GM21515 (cell line): ENCODE results near the gene PRKCZ.

Experiments used
- ATAC-seq: cut with Tn5 transposase; IDR thresholded peaks from one replicate; pipeline ENCODE4 v1.9.1; 2021; ENCODE audit not compliant: unreplicated experiment

The PRKCZ gene

DNA sequence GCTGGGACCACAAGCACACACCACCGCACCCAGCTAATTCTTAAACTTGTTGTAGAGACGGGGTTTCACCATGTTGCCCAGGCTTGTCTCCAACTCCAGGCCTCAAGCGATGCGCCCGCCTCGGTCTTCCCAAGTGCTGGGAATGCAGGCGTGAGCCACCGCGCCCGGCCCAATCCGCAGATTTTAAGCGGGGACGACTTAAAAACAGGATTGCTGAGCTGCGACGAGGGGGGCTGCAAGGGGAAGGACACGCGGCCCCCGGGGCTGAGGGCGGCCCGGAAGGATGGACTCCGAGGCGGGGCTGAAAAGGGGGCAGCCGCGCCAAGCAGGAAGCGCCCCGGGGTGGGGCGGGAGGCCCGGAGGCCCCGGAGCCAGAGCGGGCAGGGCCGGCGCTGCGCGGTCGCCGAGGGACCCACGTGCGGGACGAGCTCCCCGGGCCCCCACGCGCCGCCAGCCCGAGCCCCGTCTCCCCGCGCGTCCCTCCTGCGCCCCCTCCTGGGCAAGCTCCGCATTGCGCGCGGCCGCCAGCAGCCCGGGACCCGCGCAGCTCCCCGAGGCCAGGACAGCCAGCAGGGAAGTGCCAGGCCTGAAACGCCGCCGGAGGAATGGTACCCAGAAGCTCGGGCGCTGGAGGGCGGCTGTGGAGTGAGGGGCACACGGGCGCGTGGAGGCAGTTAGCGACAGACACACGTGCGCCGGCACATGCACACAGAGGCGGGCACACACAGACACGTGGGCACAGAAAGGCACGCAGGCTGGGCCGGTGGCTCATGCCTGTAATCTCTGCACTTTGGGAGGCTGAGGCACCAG is 5.5 kb upstream of the PRKCZ start:
- ATAC-seq, result no peak

DNA sequence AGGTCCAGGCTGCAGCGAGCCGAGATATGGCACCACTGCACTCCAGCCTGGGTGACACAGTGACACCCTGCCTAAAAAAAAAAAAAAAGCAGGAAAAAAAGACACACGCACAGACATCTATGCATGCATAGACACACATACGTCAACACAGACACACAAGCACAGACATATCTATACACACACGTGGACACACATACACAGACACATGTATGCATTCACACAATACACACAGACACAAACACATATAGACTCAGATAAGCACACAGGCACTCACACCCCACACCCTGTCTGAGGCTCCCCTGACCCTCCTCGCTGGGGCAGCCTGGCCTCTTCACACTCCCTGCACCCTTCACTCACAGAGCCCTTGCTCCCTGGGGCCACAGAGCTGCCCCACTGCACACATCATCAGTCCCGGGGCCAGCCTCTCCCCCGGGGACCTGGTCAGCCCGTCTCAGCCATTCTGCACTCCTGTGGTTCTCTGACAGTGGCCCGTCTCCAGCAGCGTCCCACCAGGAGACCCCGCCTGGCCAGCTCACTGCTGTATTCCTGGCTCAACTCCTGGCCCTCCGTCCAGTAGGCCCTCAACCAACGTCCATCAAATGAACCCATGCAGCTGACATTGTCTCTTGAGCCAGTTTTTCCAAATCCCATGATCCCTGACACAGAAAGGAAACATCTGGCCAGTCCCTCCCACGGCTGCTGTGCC is 4.6 kb upstream of the PRKCZ start:
- ATAC-seq, result no peak

DNA sequence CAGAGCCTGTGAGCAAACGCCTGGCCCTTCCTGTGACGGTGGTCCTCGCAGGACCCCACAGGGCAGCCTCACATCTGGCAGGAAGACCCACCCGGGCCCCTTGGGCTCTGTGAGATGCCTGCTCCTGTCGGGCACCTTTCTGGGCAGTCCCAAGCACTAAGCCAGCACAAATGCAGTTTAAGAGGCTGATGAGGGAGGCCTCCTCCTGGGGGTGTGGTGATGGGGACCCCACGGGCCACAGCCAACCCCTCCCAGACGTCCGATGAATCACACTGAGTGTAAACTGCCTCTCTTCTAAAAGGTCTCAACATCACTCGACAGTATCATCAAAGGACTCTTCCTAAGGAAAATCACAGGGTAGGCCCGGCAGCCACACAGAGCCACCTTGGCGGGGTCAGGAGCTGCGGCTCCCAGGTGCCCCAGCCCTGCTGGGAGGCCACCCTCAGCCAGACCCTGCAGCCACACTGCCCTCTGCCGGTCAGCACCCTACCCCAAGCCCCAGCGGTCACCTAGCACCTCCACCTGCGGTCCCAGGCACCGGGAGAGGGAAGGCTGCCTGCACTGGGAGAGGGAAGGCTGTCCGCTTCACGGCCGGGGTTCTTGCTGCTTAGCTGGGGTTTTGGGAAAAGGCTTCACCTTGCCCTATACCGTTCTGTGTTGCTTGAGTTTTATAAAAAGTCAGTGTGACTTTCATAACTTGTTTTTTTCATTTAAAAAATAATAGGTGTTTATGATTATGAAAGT is 3.9 kb upstream of the PRKCZ start:
- no peak for ATAC-seq

DNA sequence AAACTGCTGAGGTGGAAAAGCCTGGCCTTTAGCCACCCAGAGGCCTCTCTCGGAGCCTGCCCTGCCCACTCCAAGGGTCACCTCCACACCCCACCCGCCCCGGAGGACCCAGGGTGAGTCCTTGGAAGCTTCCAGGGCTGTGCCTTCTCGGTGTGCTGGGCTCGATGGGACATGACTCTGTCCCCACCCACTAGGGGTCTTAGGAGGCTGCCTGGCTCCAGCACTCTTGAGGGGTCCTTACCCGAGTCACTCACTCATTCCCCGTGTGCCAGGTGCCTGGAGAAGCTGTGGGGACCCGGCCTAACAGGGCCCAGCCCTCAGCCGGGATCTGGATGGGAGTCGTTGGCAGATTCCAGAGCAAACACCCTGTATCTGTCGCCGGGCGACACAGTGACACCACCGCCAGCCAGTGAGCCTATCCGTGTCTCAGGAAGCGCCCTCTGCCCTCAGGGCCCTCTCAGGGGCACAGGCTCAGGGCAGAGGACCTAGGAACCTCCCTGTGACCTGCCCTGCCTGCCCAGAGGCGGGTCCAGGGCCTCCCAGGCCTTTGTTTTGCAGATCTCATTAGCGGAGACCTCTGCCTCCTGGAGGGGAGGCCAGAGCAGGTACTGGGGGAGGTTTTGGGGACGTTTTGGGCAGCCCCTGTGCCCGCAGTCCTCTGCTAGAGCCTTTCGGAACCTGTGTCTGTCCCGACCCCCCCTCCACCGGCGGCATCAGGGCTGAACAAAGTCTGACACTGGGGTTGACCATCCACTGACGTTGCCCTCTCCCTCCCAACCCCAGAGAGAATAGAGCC is 3.1 kb upstream of the PRKCZ start:
- no peak for ATAC-seq

DNA sequence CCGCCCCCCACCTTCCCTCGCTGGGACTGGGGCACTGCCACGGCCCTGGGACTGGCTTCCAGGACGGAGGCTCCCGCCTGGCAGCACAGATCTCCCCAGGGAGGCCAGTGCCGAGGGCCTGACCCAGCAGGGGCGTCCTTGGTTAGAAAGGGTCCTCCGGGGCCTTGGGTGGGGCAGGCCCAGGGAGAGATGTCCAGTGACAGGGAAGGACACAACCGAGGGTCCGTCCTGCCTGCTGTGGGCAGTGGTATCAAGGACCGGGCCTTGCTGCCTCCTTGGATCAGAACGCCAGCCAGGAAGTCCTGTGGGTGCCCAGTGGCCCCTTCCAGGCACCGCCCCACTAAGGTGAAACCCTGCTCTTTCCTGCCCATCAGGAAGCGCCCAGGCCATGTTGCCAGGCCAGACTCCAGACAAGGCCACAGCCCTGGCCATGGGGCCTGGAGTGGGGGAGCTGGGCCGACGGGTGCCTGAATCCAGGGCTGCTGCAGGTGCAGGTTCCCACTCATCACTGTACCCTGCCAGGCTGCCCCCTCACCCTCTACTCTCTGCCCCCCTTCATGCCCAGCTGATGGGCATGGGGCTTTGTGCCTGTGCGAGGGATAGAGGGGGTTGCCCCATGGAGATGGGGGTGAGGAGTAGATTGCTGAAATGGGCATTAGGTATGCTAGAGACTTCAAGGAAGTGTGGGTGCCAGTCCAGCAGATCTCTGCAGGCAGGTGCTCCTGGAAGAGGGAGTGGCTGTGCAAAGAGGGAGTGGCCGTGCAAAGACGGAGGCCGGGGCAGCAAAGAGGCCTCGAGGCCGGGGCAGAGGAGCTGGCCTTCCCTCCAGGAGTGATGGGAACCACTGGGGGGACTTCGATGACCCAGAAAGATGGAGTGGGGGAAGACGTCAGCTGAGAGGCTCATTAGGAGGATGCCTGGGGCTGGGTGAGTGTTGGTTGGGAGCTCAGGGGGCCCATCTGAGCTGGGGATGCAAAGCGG is 2.2 kb upstream of the PRKCZ start:
- no peak for ATAC-seq

DNA sequence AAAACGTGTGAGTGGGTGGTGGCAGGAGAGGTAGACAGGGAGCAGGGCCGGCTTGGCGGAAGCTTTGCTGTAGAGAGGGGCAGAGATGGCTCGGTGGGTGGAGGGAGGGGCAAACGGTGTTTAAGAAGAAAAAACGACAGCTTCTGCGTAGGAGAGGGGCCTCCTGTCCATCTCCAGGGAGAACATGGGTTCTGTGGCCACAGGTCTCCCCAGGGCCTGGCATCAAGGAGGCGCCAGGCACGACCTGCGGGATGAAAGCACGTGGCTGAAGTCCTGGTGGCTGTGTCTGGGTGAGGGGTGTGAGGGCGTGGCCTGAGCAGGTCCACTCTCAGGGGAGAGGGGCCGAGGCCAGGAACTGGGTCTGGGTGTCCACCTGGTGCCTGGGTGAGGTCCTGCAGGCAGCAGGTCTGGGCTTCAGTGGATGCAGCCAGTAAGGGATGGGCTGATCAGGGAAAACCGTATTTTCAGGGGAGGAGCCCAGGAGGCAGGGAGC is 940 bp upstream of the PRKCZ start:
- ATAC-seq, result no peak

DNA sequence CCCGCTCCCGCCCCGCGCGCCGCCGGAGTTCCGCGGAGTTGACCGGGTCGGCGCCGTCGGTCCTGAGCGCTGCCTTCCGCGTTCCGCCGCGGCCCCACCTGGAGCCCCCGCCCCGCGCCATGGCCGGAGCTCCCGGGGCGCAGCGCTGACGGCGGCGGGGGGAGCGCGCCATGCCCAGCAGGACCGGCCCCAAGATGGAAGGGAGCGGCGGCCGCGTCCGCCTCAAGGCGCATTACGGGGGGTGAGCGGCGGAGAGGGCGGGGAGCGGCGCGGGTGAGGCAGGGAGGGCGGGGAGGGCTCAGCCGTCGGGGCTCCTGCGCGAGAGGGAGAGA is 216 bp downstream of the PRKCZ start:
- ATAC-seq, result no peak

DNA sequence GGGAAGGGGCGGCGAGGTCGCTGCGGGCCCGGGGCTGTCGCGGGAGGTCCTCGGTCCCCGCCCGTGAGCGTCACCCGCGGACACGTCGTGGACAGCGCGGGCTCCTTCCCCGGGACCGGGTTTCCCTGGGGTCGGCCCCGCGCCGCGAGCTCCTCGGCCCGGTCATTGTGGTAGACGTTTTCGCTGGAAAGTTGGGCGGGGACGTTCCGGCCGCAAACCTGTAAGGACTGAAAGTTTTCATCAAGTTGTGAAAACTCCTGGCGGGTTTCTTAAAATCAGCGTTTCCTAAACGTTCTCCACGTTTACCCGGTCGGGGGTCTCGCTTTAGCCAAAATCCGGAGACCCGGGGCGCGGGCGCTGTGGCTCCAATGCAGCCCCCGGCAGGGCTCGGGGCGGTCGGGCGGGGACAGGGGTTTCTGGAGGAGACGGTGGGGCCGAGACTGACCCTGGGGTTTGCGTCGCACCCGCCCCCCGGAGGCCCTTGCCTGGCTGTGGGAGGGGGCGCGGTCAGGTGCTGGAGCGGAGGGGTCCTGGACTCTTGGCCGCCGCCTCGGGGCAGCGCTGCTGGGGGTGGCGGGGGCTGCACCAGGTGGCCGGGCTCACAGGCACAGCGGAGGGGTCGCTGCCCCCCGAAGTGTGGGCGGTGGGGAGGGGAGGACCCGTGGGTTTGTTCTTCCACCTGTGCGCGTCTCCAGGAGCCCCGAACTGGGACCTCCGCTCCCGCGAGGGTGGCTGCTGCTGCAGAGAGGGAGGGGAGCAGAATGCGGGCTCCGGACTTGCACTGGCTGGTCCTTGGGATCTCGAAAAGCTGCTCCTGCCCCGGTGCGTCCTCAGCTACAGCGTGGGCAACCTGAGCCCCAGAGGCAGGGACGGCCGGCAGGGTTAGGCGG is 827 bp downstream of the PRKCZ start:
- no peak for ATAC-seq

DNA sequence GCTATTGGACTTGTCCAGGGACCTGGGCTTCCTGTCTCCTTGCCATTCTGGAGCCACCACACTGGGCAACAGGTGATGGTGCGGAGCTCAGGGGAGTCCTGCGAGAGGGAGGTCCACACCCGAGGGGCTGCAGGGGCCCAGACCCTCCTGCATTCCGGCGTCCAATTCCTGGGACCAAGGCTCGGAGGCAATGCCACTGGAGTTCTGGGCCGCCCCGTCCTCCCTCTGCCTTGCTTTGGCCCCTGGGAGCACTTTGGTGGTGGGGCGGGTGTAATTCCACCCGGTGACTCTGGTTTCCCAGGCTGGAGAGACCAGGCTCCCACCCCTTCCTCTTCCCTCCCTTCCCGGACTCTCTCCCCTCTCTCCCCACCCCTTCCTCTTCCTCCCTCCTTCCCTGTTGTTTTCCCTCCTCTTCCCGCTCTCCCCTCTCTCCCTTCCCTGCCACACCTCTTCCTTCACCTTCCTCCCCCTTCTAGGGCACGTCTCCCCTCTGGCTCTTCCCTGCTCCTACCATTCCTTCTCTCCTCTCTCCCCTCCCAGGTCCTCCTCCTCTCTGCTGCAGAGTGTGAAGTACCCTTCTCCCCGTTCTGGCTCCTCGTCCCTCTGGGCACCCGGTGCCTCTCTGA is 2.0 kb downstream of the PRKCZ start:
- no peak for ATAC-seq

DNA sequence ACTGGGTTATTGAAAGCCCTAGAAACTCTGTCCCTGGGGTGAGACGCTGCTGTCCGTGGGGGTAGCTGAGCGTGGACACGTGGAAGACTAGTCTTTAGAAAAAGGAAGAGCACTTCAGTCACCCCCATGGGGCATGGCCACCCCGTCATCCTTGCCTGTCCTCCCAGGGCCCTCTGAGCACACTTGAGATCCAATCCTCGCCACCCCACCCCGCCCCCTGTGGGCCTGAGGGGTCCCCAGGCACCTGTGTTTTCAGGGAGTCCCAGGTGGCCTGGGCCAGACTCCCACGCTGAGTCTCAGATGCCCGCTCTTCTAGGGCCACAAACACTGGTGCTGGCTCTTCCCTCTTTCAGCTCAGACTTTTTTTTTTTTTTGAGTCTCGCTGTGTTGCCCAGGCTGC is 2.5 kb downstream of the PRKCZ start:
- ATAC-seq, result no peak

DNA sequence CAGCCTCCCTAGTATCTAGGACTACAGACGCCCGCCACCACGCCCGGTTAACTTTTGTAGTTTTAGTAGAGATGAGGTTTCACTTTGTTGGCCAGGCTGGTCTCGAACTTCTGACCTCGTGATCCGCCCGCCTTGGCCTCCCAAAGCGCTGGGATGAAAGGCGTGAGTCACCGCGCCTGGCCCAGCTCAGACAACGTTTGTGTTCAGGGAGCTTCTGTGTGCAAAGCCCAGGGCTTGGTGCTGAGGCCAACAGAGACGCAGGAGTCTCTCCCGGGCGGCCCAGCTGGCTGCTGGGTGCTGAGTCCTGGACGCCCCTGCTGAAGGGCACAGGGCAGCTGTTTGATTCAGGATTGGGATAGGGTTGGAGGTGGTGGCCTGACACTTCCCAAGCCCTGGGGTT is 3.0 kb downstream of the PRKCZ start:
- no peak for ATAC-seq

DNA sequence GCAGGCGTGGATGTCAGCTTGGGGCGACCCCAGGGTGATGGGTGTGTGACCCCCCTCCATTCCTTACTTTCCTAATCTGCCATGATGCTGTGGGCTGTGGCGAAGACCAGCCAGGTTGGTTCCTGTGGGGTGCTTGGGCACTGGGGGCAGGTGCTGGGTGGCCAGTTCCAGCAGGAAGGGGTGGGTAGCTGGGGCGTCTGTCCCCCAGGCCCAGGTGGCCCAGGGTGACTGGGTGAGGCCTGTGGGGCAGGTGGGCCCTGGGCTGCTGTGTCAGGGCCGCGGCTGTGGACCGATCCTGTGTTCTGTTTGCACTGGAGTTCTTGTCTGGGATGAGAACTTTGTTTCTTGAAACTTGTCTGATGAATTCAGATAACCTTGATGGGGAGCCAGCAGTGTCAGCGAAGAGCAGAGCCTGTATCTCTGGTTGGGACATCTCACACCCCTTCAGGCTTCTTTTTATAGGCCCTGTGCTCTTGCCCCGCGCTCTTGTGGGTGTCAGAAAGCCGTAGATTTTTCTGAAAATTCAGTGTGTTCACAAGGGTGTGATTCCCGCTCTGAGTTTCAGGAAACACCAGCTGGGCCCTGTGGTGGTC is 3.7 kb downstream of the PRKCZ start:
- ATAC-seq, result no peak

DNA sequence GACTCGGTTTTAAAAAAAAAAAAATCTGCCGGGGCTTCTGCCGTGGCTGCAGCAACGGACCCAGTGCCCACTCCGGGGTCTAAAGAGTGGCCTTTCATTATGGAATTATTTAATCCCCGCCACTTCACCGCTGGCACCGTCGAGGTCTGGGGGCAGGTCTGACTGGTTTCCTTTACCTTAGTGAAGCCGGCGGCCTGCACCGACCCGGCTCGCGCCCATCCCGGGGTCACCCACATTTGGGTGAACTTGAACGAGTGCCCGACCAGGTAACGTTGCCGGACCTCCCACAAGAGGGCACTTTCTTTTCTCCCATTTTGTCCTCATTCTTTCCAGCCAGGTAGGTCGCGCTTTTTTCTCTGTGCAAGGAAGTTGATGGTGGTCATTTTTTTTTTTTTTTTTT is 4.3 kb downstream of the PRKCZ start:
- ATAC-seq, result no peak

DNA sequence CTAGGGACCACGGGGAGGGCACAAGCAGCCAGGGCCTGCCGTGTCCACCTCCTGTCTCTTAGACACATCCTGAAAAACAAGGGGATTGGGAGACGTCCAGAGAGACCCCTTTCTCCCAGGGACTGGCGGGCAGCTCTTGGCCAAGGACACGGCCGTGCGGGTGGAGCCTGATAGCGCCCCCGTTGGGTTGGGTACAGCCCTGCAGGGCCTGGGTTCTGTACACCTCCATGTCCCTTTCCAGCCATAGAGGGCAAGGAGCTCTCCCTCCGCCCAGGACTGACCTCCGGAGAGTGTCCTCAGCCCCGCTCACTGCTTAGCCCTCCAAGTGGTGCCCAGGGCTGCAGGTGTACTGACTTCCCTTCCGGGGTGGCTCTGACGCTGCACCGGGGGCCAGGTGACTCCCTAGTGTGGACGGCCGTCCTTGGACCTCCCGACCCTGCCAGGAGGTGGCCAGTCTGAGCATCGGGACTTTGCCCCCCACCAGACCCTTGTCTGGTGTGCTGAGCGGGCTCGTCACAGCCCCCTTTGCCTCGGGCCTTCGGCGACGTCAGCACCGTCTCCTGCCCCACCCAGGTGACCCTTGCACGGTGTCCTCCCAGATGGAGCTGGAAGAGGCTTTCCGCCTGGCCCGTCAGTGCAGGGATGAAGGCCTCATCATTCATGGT is 5.8 kb downstream of the PRKCZ start:
- ATAC-seq, result no peak

DNA sequence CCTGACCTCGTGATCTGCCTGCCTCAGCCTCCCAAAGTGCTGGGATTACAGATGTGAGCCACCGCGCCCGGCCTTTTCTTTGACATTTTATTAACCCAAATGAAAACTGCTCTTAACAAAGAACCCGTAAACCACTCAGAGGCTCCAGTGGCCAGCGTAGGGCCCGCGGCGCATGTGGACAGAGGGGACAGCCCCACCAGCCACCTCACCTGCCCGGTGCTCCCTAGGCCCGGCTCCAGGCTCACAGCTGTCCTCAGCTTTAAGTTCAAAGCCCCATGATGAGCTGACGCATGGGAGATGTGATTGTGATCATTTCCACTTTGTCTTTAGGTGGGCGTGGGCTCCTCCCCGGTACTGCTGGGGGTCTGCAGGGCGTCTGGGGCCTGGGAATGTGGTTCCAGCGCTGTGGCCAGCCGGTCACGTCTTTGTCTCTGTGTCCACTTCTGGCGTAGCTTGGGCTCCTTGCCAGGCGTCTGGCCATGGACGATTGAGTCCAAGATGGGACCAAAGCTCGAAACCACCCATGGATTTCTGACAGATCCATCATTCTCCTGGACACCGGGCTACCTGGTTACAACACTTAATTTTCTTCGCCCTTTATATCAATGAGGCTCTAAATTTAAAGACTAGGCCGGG is 6.9 kb downstream of the PRKCZ start:
- ATAC-seq, result no peak

DNA sequence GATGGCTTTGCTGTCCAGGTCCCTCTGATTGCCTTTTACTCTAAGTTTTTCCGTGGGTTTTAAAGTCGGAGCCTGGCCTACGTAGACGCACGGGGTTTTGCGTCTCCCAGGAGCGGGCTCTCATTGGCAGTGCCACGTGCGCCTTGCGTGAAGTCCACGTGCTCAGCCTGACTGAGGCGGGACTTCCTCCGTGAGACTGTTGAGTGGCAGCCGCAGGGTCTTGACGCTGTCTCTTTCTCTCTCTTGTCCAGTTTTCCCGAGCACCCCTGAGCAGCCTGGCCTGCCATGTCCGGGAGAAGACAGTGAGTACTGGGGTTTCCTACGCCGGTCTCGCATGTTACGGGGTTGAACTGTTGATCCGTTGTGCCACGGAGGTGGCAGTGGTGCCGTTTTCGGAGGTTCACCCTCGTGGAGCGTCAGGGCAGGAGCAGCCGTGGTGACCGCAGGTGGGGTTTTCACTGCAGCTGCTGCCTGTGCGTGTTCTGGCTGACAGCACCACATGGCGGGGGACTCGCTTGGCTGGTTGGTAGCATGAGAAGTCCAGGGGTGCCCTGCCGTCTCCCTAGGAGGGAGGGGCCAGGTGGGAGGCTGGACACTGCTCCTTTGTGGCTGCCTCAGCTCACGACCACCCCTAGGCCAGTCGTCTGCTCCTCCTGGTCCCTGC is 9.2 kb downstream of the PRKCZ start:
- ATAC-seq, result no peak

DNA sequence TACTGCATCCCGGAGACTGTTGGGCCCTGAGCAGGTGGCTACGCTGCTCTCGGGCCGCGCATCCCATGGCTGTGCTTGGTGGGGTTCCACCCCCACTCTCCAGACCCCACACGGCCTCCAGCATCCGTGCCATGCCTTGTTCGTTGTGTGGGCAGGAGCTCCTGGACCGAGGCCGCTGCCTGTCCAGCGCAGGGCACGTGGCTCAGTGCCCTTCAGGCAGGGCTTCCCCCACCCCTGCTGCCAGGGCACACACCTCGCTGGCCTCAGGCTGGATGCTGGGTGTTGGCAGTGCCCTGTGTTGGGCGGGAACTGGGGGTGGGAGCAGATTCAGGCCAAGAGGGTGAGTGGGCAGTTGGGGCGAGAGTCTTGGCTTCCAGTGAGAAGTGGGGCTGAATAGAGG is 9.9 kb downstream of the PRKCZ start:
- no peak for ATAC-seq
